IMR-90 (cell line): ENCODE results near the gene GAPT.

Source experiments
- CTCF ChIP-seq: conservative IDR thresholded peaks from 2 replicates; pipeline ENCODE4 v1.5.1; 2012; ENCODE audit warnings: mild to moderate bottlenecking, low read depth, low read length, improper control_type of control experiment
- MAFK ChIP-seq: IDR thresholded peaks from 2 replicates; pipeline ENCODE4 v1.6.1; 2012; ENCODE audit warnings: low read depth, low read length, improper control_type of control experiment
- MAZ ChIP-seq: IDR thresholded peaks from 2 replicates; pipeline ENCODE4 v1.6.1; 2012; ENCODE audit warnings: low read depth, mild to moderate bottlenecking, low read length, improper control_type of control experiment, moderate library complexity, borderline replicate concordance
- MXI1 ChIP-seq: IDR thresholded peaks from 2 replicates; pipeline ENCODE4 v1.6.1; 2012; ENCODE audit warnings: low read depth, mild to moderate bottlenecking, low read length, moderate library complexity, borderline replicate concordance
- POLR2A ChIP-seq: IDR thresholded peaks from 2 replicates; pipeline ENCODE4 v1.6.1; 2012; ENCODE audit warnings: mild to moderate bottlenecking, low read depth, low read length
- RCOR1 ChIP-seq: IDR thresholded peaks from 2 replicates; pipeline ENCODE4 v1.6.1; 2012; ENCODE audit warnings: mild to moderate bottlenecking, low read length, improper control_type of control experiment; ENCODE audit not compliant: insufficient replicate concordance

- no peak for TF ChIP-seq MAZ
- no peak for TF ChIP-seq CTCF
- no peak for TF ChIP-seq POLR2A
- TF ChIP-seq MXI1: no peak
- no peak for TF ChIP-seq MAFK
- no peak for TF ChIP-seq RCOR1
Measured at GRCh38 chr5:58503390-58504046, 12.3 kb downstream of the GAPT start.
